Mesendoderm (in vitro differentiated cells): ENCODE results near the gene ZSCAN5B.
A peak's percentile ranks its signal among the peaks of the same experiment; 100 is the strongest.
"Not testable (repeated sequence)": the region's sequence is repeated elsewhere in the genome, so short reads cannot be mapped to it uniquely, and the experiment has no call there.

ENCODE experiments used
- DNase-seq: peaks from one replicate; pipeline ENCODE4 v3.0.0; 2013
- H2AK5ac ChIP-seq: 2 replicates; pipeline ENCODE4 v1.6.1; 2013; ENCODE audit warnings: low read length, inconsistent platforms
- H2BK120ac ChIP-seq: 2 replicates; pipeline ENCODE4 v1.6.1; 2013; ENCODE audit warnings: low read depth, mild to moderate bottlenecking, low read length, moderate library complexity, mixed read lengths
- H2BK15ac ChIP-seq: replicated peaks from 2 replicates; pipeline ENCODE4 v1.6.1; 2013; ENCODE audit warnings: low read depth, mild to moderate bottlenecking, moderate library complexity
- H2BK5ac ChIP-seq: 2 replicates; pipeline ENCODE4 v1.6.1; 2013; ENCODE audit warnings: low read length, inconsistent platforms
- H3K18ac ChIP-seq: 2 replicates; pipeline ENCODE4 v1.6.1; 2013; ENCODE audit warnings: mild to moderate bottlenecking, low read length, mixed read lengths
- H3K23ac ChIP-seq: one replicate; pipeline ENCODE4 v1.6.1; 2013; ENCODE audit warnings: low read length
- H3K27ac ChIP-seq: 2 replicates; pipeline ENCODE4 v1.5.1; 2013; ENCODE audit warnings: low read depth, mild to moderate bottlenecking, inconsistent platforms, low read length, moderate library complexity
- H3K27me3 ChIP-seq: 2 replicates; pipeline ENCODE4 v1.6.1; 2013; ENCODE audit warnings: low read length, control low read depth, mild to moderate bottlenecking, inconsistent platforms; ENCODE audit not compliant: insufficient read depth, poor library complexity
- H3K36me3 ChIP-seq: 2 replicates; pipeline ENCODE4 v1.6.1; 2013; ENCODE audit warnings: low read length, inconsistent platforms; ENCODE audit not compliant: control insufficient read depth, insufficient read depth
- H3K4ac ChIP-seq: one replicate; pipeline ENCODE4 v1.6.1; 2013; ENCODE audit warnings: low read depth, mild to moderate bottlenecking, low read length, moderate library complexity
- H3K4me1 ChIP-seq: 2 replicates; pipeline ENCODE4 v1.6.1; 2013; ENCODE audit warnings: low read depth, low read length, inconsistent platforms; ENCODE audit not compliant: control insufficient read depth
- H3K4me2 ChIP-seq: 2 replicates; pipeline ENCODE4 v1.6.1; 2013; ENCODE audit warnings: low read length
- H3K4me3 ChIP-seq: 2 replicates; pipeline ENCODE4 v1.5.1; 2013; ENCODE audit warnings: mild to moderate bottlenecking, low read length
- H3K56ac ChIP-seq: one replicate; pipeline ENCODE4 v1.6.1; 2013; ENCODE audit warnings: low read length
- H3K79me1 ChIP-seq: 2 replicates; pipeline ENCODE4 v1.6.1; 2013; ENCODE audit warnings: low read length, inconsistent platforms
- H3K79me2 ChIP-seq: 2 replicates; pipeline ENCODE4 v1.6.1; 2013; ENCODE audit warnings: mild to moderate bottlenecking, low read length; ENCODE audit not compliant: control insufficient read depth, insufficient read depth
- H3K9ac ChIP-seq: 2 replicates; pipeline ENCODE4 v1.6.1; 2013; ENCODE audit warnings: low read length, inconsistent platforms
- H4K5ac ChIP-seq: one replicate; pipeline ENCODE4 v1.6.1; 2013; ENCODE audit warnings: low read length
- H4K8ac ChIP-seq: one replicate; pipeline ENCODE4 v1.6.1; 2013; ENCODE audit warnings: low read depth, mild to moderate bottlenecking, control low read depth, low read length, moderate library complexity
- WGBS: extraction: QIAGEN DNeasy Blood & Tissue Kit; methylation state at CpG from one replicate; pipeline ENCODE4 v1.1.7; 2013; ENCODE audit warnings: low lambda C conversion rate, missing lambda C conversion rate; ENCODE audit not compliant: insufficient coverage; ENCODE audit errors: extremely low coverage; 5-methylcytosine and 5-hydroxymethylcytosine counted together

The ZSCAN5B gene

DNA sequence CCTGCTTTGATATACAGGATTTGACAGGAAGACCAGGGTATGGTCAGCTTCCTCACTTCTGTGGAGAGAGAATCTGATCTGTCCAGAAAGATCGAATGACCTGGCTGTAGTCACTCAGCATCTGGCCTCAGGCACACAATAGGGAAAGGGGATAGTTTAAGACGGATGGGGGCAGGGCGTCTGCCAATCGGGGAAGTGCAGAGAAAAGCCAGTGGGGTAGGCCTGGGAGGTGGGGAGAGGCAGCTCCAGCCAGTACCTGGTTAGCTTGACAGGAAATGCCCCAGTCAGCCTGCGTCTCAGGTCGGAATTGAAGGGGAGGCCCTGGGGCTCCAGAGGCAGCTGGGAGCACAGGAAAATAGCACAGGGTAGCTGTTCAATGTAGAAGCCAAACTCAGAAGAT, 44.1 kb downstream of the ZSCAN5B start:
- Histone ChIP-seq H3K18ac (no peak overlapping the region), H3K4me2 (peak overlapping the region; percentile 15), H3K4me3 (no peak overlapping the region), H2BK15ac (no peak overlapping the region), H3K79me1 (peaks cover 7% of the 10 kb centered on the region), H3K27me3 (no peaks in the 10 kb centered on the region), H2BK5ac (peak overlapping the region; percentile 71), H3K23ac (no peak overlapping the region), H4K8ac (no peak overlapping the region), H3K9ac (peak overlapping the region; percentile 47), H2BK120ac (peak overlapping the region; percentile 0), H3K27ac (peak overlapping the region; percentile 80), H3K56ac (peak overlapping the region; percentile 77), H3K79me2 (peaks cover 4% of the 10 kb centered on the region), H3K36me3 (no peaks in the 10 kb centered on the region), H4K5ac (no peak overlapping the region), H3K4ac (no peak overlapping the region), H3K4me1 (peaks cover 9% of the 10 kb centered on the region), H2AK5ac (no peak overlapping the region)
- peak; percentile 96 for DNase-seq
- WGBS: no CpG with 5 or more reads among the region's 6 CpGs

DNA sequence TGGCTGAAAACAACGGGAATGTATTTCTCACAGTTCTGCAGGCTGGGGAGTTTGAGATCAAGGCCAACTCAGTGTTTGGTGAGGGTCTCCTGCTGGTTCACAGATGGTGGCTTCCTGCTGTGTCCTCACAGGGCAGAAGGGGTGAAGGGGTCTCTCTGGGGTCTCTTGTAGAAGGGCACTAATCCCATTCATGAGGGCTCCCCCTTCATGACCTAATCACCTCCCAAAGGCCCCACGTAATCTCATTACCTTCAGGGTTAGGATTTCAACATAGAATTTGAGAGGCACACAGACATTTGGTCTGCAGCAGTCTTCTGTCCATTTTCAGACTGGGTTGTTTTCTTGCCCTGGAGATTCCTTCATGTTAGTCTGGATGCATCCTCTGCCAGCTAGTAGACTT, 44.9 kb downstream of the ZSCAN5B start:
- H2BK15ac ChIP-seq: no peak overlapping the region
- DNase-seq: no peak
- H4K8ac ChIP-seq: no peak overlapping the region
- H3K36me3 ChIP-seq: no peaks in the 10 kb centered on the region
- peaks cover 4% of the 10 kb centered on the region for H3K79me2 ChIP-seq
- WGBS: no CpG with 5 or more reads among the region's 2 CpGs
- H3K27ac ChIP-seq: peak overlapping the region; percentile 80
- H4K5ac ChIP-seq: no peak overlapping the region
- H3K4me3 ChIP-seq: no peak overlapping the region
- H2BK5ac ChIP-seq: no peak overlapping the region
- no peak overlapping the region for H2AK5ac ChIP-seq
- no peak overlapping the region for H3K4me2 ChIP-seq
- no peak overlapping the region for H3K18ac ChIP-seq
- no peaks in the 10 kb centered on the region for H3K27me3 ChIP-seq
- no peak overlapping the region for H3K9ac ChIP-seq
- peaks cover 7% of the 10 kb centered on the region for H3K79me1 ChIP-seq
- no peak overlapping the region for H3K4ac ChIP-seq
- no peak overlapping the region for H2BK120ac ChIP-seq
- no peak overlapping the region for H3K56ac ChIP-seq
- peaks cover 9% of the 10 kb centered on the region for H3K4me1 ChIP-seq
- H3K23ac ChIP-seq: no peak overlapping the region

DNA sequence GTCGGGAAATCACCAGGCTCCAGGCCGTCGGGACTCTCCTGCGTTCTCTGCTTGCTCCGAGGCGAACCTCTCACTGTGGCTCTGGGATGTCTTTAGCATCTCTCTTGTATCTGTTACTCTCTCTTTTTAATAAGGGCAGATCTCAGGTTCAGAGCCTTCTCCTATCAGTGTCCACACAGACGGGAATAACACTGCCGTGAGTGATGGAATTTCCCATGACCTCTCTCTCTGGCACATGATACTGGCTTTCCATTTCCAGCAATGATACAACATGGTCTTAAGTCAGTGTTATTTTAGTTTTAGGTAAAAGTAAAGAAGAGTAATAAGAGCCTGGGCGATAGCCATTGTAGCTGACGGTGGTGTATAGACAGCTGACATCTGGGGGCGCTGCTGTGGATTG, 47.2 kb downstream of the ZSCAN5B start:
- Histone ChIP-seq H2AK5ac (no peak overlapping the region), H3K9ac (no peak overlapping the region), H4K8ac (no peak overlapping the region), H3K36me3 (no peaks in the 10 kb centered on the region), H3K56ac (no peak overlapping the region), H3K18ac (no peak overlapping the region), H2BK15ac (no peak overlapping the region), H3K79me2 (peaks cover 4% of the 10 kb centered on the region), H3K4me3 (no peak overlapping the region), H2BK120ac (no peak overlapping the region), H3K23ac (no peak overlapping the region), H3K4me1 (peaks cover 9% of the 10 kb centered on the region), H3K27me3 (no peaks in the 10 kb centered on the region), H3K4ac (no peak overlapping the region), H2BK5ac (no peak overlapping the region), H3K79me1 (peaks cover 6% of the 10 kb centered on the region), H3K4me2 (no peak overlapping the region), H3K27ac (no peak overlapping the region), H4K5ac (no peak overlapping the region)
- no CpG with 5 or more reads among the region's 11 CpGs for WGBS
- DNase-seq: no peak

DNA sequence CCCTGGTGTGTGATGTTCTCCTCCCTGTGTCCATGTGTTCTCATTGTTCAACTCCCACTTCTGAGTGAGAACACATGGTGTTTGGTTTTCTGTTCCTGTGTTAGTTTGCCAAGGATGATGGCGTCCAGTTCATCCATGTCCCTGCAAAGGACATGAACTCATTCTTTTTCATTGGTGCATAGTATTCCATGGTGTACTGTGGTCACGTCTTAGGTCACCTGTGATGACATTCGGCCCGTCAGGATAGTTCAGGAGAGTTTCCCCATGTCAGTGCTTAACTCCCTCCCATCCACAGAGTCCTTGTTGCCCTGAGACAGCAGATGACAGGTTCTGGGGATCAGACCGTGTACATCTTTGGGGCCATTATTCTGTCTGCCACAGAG, 47.9 kb downstream of the ZSCAN5B start:
- Histone ChIP-seq H4K8ac (no peak overlapping the region), H2BK15ac (no peak overlapping the region), H3K27me3 (no peaks in the 10 kb centered on the region), H3K56ac (no peak overlapping the region), H3K4me2 (no peak overlapping the region), H2BK120ac (no peak overlapping the region), H2AK5ac (no peak overlapping the region), H3K79me1 (peaks cover 5% of the 10 kb centered on the region), H3K9ac (no peak overlapping the region), H3K36me3 (no peaks in the 10 kb centered on the region), H3K4me1 (peaks cover 9% of the 10 kb centered on the region), H3K23ac (no peak overlapping the region), H3K27ac (no peak overlapping the region), H2BK5ac (no peak overlapping the region), H3K4ac (no peak overlapping the region), H4K5ac (no peak overlapping the region), H3K79me2 (peaks cover 4% of the 10 kb centered on the region), H3K18ac (no peak overlapping the region), H3K4me3 (no peak overlapping the region)
- no peak for DNase-seq
- WGBS: no CpG with 5 or more reads among the region's 5 CpGs

DNA sequence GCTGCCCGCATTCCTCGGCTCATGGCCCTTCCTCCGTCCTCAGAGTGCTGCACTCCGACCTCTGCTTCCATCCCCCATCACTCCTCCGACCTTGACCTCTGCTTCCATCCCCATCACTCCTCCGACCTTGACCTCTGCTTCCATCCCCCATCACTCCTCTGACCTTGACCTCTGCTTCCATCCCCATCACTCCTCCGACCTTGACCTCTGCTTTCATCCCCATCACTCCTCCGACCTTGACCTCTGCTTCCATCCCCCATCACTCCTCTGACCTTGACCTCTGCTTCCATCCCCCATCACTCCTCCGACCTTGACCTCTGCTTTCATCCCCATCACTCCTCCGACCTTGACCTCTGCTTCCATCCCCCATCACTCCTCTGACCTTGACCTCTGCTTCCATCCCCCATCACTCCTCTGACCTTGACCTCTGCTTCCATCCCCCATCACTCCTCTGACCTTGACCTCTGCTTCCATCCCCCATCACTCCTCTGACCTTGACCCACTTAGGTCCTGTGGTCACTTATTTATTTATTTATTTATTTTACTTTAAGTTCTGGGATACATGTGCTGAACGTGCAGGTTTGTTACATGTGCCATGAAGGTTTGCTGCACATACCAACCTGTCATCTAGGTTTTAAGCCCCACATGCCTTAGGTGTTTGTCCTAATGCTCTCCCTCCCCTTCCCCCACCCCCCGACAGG, 48.5 kb downstream of the ZSCAN5B start:
- not testable (repeated sequence) for H3K4me3 ChIP-seq

DNA sequence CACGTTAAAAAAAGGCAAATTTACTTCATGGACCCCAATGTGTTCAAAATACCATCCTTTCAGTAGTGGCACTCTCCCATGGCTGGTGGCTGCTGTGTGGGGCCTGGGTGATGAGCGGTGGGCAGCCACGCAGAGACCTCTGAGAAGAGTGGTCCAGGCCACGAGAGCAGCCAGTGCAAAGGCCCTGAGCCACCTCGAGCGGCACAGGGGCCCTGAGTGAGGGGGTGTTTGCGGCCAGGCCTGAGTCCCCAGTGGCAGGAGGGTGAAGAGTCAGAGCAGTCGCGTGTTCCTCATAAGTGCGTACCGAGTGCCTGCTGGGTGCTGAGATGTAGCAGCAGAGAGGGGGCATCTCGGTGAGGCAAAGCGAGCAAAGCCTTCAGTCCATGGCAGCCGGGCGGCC, 49.5 kb downstream of the ZSCAN5B start:
- H3K56ac ChIP-seq: no peak overlapping the region
- no peak overlapping the region for H3K18ac ChIP-seq
- H2AK5ac ChIP-seq: no peak overlapping the region
- WGBS: no CpG with 5 or more reads among the region's 15 CpGs
- no peak overlapping the region for H2BK5ac ChIP-seq
- no peak overlapping the region for H4K5ac ChIP-seq
- H3K27ac ChIP-seq: no peak overlapping the region
- no peak overlapping the region for H3K23ac ChIP-seq
- H3K79me1 ChIP-seq: peaks cover 11% of the 10 kb centered on the region
- H3K4me3 ChIP-seq: no peak overlapping the region
- H2BK15ac ChIP-seq: no peak overlapping the region
- peaks cover 4% of the 10 kb centered on the region for H3K79me2 ChIP-seq
- no peak overlapping the region for H3K4me2 ChIP-seq
- no peak overlapping the region for H2BK120ac ChIP-seq
- H3K4ac ChIP-seq: no peak overlapping the region
- no peaks in the 10 kb centered on the region for H3K36me3 ChIP-seq
- H3K9ac ChIP-seq: no peak overlapping the region
- DNase-seq: no peak
- H3K4me1 ChIP-seq: peaks cover 3% of the 10 kb centered on the region
- no peaks in the 10 kb centered on the region for H3K27me3 ChIP-seq
- H4K8ac ChIP-seq: no peak overlapping the region

More for the DNA sequence above, 48.5 kb downstream of the ZSCAN5B start:
- not testable (repeated sequence) for H3K36me3 ChIP-seq, H3K4me2 ChIP-seq, H3K23ac ChIP-seq, H2BK15ac ChIP-seq, H3K79me1 ChIP-seq, H3K18ac ChIP-seq, H3K79me2 ChIP-seq, H3K27me3 ChIP-seq, H4K8ac ChIP-seq, H2BK120ac ChIP-seq, H3K4ac ChIP-seq, H3K27ac ChIP-seq, H3K4me1 ChIP-seq, H3K9ac ChIP-seq, H4K5ac ChIP-seq, H2BK5ac ChIP-seq, H3K56ac ChIP-seq, DNase-seq, H2AK5ac ChIP-seq
- WGBS: no CpG with 5 or more reads among the region's 12 CpGs
